H9 (cell line): ENCODE measurements around the gene ANXA4. TPM values are rescaled to one million over a fixed set of nuclear protein-coding genes. Genes with fewer than 3 reads are reported as not detected.

Experiments used
- DNase-seq: peaks from one replicate; pipeline ENCODE4 v3.0.0-alpha.2; 2017
- H2AFZ ChIP-seq: one replicate; pipeline ENCODE4 v1.6.1; 2013; ENCODE audit warnings: mild to moderate bottlenecking, low read length, control low read depth, moderate library complexity
- H2AK5ac ChIP-seq: 2 replicates; pipeline ENCODE4 v1.6.1; 2013; ENCODE audit warnings: low read length, control low read depth, mixed read lengths; ENCODE audit not compliant: insufficient read length
- H2BK120ac ChIP-seq: one replicate; pipeline ENCODE4 v1.6.1; 2013; ENCODE audit warnings: low read depth, mild to moderate bottlenecking, low read length, control low read depth, inconsistent platforms; ENCODE audit not compliant: poor library complexity, severe bottlenecking
- H2BK12ac ChIP-seq: 2 replicates; pipeline ENCODE4 v1.6.1; 2013; ENCODE audit warnings: low read length, control low read depth, mixed read lengths, low read depth; ENCODE audit not compliant: insufficient read length
- H2BK15ac ChIP-seq: 2 replicates; pipeline ENCODE4 v1.6.1; 2013; ENCODE audit warnings: low read depth, low read length, control low read depth
- H2BK20ac ChIP-seq: one replicate; pipeline ENCODE4 v1.6.1; 2013; ENCODE audit warnings: low read depth, mild to moderate bottlenecking, low read length, control low read depth, inconsistent platforms; ENCODE audit not compliant: poor library complexity, severe bottlenecking
- H2BK5ac ChIP-seq: 2 replicates; pipeline ENCODE4 v1.6.1; 2013; ENCODE audit warnings: low read length, control low read depth, mixed read lengths; ENCODE audit not compliant: insufficient read length
- H3K14ac ChIP-seq: 2 replicates; pipeline ENCODE4 v1.6.1; 2013; ENCODE audit warnings: low read length, control low read depth; ENCODE audit not compliant: insufficient read depth
- H3K18ac ChIP-seq: 2 replicates; pipeline ENCODE4 v1.6.1; 2013; ENCODE audit warnings: low read depth, mild to moderate bottlenecking, mixed read lengths, low read length, control low read depth; ENCODE audit not compliant: insufficient read length
- H3K23ac ChIP-seq: 2 replicates; pipeline ENCODE4 v1.6.1; 2013; ENCODE audit warnings: low read length, control low read depth, mixed read lengths, low read depth; ENCODE audit not compliant: insufficient read length
- H3K23me2 ChIP-seq: 2 replicates; pipeline ENCODE4 v1.6.1; 2013; ENCODE audit warnings: low read depth, mild to moderate bottlenecking, mixed read lengths, low read length, control low read depth; ENCODE audit not compliant: insufficient read length, poor library complexity, severe bottlenecking
- H3K27ac ChIP-seq: 2 replicates; pipeline ENCODE4 v1.5.1; 2013; ENCODE audit warnings: low read length, control low read depth, mixed read lengths, low read depth; ENCODE audit not compliant: insufficient read length
- H3K27me3 ChIP-seq: 2 replicates; pipeline ENCODE4 v1.6.1; 2013; ENCODE audit warnings: low read length, control low read depth, inconsistent platforms; ENCODE audit not compliant: insufficient read depth
- H3K4ac ChIP-seq: 2 replicates; pipeline ENCODE4 v1.6.1; 2013; ENCODE audit warnings: low read depth, mild to moderate bottlenecking, control low read depth, inconsistent platforms, low read length, moderate library complexity
- H3K4me1 ChIP-seq: 2 replicates; pipeline ENCODE4 v1.6.1; 2013; ENCODE audit warnings: low read length, control low read depth, inconsistent platforms; ENCODE audit not compliant: insufficient read depth
- H3K4me2 ChIP-seq: 2 replicates; pipeline ENCODE4 v1.6.1; 2013; ENCODE audit warnings: low read length, control low read depth, mixed read lengths; ENCODE audit not compliant: insufficient read length, insufficient read depth
- H3K56ac ChIP-seq: 2 replicates; pipeline ENCODE4 v1.6.1; 2013; ENCODE audit warnings: low read depth, mild to moderate bottlenecking, mixed read lengths, low read length, control low read depth; ENCODE audit not compliant: insufficient read length
- H3K79me1 ChIP-seq: 2 replicates; pipeline ENCODE4 v1.6.1; 2013; ENCODE audit warnings: low read depth, mild to moderate bottlenecking, moderate library complexity, low read length, control low read depth, inconsistent platforms; ENCODE audit not compliant: insufficient read depth, poor library complexity, severe bottlenecking
- H3K79me2 ChIP-seq: 2 replicates; pipeline ENCODE4 v1.6.1; 2013; ENCODE audit warnings: low read length, control low read depth, inconsistent platforms; ENCODE audit not compliant: insufficient read depth
- H3K9ac ChIP-seq: 2 replicates; pipeline ENCODE4 v1.6.1; 2013; ENCODE audit warnings: low read length, control low read depth, mixed read lengths; ENCODE audit not compliant: insufficient read length; ENCODE audit errors: extremely low read depth
- H3K9me3 ChIP-seq: one replicate; pipeline ENCODE4 v1.6.1; 2013; ENCODE audit warnings: low read depth, low read length, inconsistent platforms; ENCODE audit not compliant: control insufficient read depth
- H3T11ph ChIP-seq: one replicate; pipeline ENCODE4 v1.6.1; 2013; ENCODE audit warnings: mild to moderate bottlenecking, low read length, control low read depth, inconsistent platforms
- H4K20me1 ChIP-seq: one replicate; pipeline ENCODE4 v1.6.1; 2013; ENCODE audit not compliant: control insufficient read depth, insufficient read length, insufficient read depth
- H4K5ac ChIP-seq: 2 replicates; pipeline ENCODE4 v1.6.1; 2013; ENCODE audit warnings: low read depth, mild to moderate bottlenecking, mixed read lengths, low read length, control low read depth; ENCODE audit not compliant: insufficient read length
- H4K8ac ChIP-seq: replicated peaks from 2 replicates; pipeline ENCODE4 v1.6.1; 2013; ENCODE audit warnings: low read length, control low read depth, mixed read lengths, low read depth; ENCODE audit not compliant: insufficient read length
- H4K91ac ChIP-seq: 2 replicates; pipeline ENCODE4 v1.6.1; 2013; ENCODE audit warnings: low read depth, mild to moderate bottlenecking, moderate library complexity, mixed read lengths, low read length, control low read depth; ENCODE audit not compliant: insufficient read length
- H3K27ac Mint-ChIP-seq, 3 experiments: 2 replicates in 2 of 3; 3 replicates in 1 of 3; pipeline ENCODE4 v1.8.0; 2020 to 2021; ENCODE audit warnings: mixed read lengths in 3 of 3, mild to moderate bottlenecking in 1 of 3, moderate library complexity in 1 of 3
- H3K27me3 Mint-ChIP-seq: 2 replicates; pipeline ENCODE4 v1.8.0; 2021; ENCODE audit warnings: low read depth, mild to moderate bottlenecking, moderate library complexity, mixed read lengths
- H3K36me3 Mint-ChIP-seq, 3 experiments: 2 replicates in 2 of 3; 3 replicates in 1 of 3; pipeline ENCODE4 v1.8.0; 2020 to 2021; ENCODE audit warnings: low read depth in 3 of 3, mixed read lengths in 3 of 3; ENCODE audit not compliant: insufficient read depth in 1 of 3
- H3K4me1 Mint-ChIP-seq, 2 experiments: 2 replicates each; pipeline ENCODE4 v1.8.0; 2020; ENCODE audit warnings: mixed read lengths in 2 of 2
- H3K4me3 Mint-ChIP-seq, 2 experiments: 2 replicates in 1 of 2; 3 replicates in 1 of 2; pipeline ENCODE4 v1.8.0; 2020 to 2021; ENCODE audit warnings: mild to moderate bottlenecking in 2 of 2, mixed read lengths in 2 of 2, moderate library complexity in 1 of 2
- H3K9me3 Mint-ChIP-seq, 2 experiments: 2 replicates in 1 of 2; 3 replicates in 1 of 2; pipeline ENCODE4 v1.8.0; 2020; ENCODE audit warnings: mild to moderate bottlenecking in 2 of 2, mixed read lengths in 2 of 2, moderate library complexity in 1 of 2
- WGBS: extraction: QIAGEN DNeasy Blood & Tissue Kit; methylation state at CpG from one replicate; pipeline ENCODE4 v1.1.7; 2013; ENCODE audit warnings: missing lambda C conversion rate, low lambda C conversion rate, mixed read lengths; ENCODE audit not compliant: insufficient read length; ENCODE audit errors: extremely low coverage; 5-methylcytosine and 5-hydroxymethylcytosine counted together
- total RNA-seq: library from RNA; stranded (reverse); gene quantifications from 2 replicates; pipeline ENCODE4 v1.2.1, GENCODE V29; 2021
- TF ChIP-seq, protein P1 (sequence below): fragments of 200-600 bp; sonication (generic); conservative IDR thresholded peaks from 3 replicates; pipeline ENCODE4 v1.8.0; 2021; ENCODE audit warnings: antibody characterized with exemption, mild to moderate bottlenecking

ANXA4 gene
- total RNA-seq, 1 experiment from 2014 or later, result 14.4 TPM

DNA sequence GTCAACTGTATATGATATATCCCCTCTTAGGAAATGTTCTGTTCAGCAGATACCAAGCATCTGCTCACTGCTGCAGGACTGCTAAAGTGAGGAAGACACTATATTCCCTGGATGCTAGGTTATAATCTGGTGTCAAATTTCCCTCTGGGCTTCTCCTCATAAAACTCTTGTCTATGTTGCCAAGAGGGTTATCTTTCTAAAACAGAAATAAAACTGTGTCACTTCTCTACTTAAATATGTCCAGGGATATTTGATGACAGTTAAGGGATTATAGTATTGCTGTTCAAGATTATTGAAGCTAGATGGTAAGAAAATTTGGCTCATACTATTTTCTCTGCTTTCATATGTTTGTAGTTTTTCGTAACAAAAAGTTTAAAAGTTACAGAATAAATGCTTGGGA is 121.4 kb downstream of the ANXA4 start:
- no peak overlapping the region for H3K27ac Mint-ChIP-seq
- H3K56ac ChIP-seq, result no peak overlapping the region
- no CpG with 5 or more reads among the region's 1 CpG for WGBS

More for the DNA sequence above, 121.4 kb downstream of the ANXA4 start:
- Histone ChIP-seq H2AK5ac (no peak overlapping the region), H2AFZ (no peak overlapping the region), H3K9me3 (no peaks in the 10 kb centered on the region), H3K4me2 (no peak overlapping the region), H2BK5ac (no peak overlapping the region), H3K79me1 (no peaks in the 10 kb centered on the region), H3K4me1 (no peaks in the 10 kb centered on the region), H4K20me1 (no peaks in the 10 kb centered on the region), H3K4ac (no peak overlapping the region), H3K79me2 (no peaks in the 10 kb centered on the region), H4K8ac (no peak overlapping the region), H4K5ac (no peak overlapping the region), H3K23ac (no peak overlapping the region), H3K9ac (no peak overlapping the region), H3K18ac (no peak overlapping the region), H4K91ac (no peak overlapping the region), H3K27me3 (no peaks in the 10 kb centered on the region), H2BK12ac (no peak overlapping the region), H3K14ac (no peak overlapping the region), H3T11ph (no peak overlapping the region), H3K27ac (no peak overlapping the region), H2BK120ac (no peak overlapping the region), H3K23me2 (no peaks in the 10 kb centered on the region), H2BK15ac (no peak overlapping the region), H2BK20ac (no peak overlapping the region)
- no peak overlapping the region for H3K4me3 Mint-ChIP-seq
- H3K36me3 Mint-ChIP-seq, result peaks cover 11 to 47% (median 35%) of the 10 kb centered on the region in 3 experiments; a peak in 6 of 7 replicates
- no peaks in the 10 kb centered on the region for H3K4me1 Mint-ChIP-seq
- TF ChIP-seq, protein P1, sequence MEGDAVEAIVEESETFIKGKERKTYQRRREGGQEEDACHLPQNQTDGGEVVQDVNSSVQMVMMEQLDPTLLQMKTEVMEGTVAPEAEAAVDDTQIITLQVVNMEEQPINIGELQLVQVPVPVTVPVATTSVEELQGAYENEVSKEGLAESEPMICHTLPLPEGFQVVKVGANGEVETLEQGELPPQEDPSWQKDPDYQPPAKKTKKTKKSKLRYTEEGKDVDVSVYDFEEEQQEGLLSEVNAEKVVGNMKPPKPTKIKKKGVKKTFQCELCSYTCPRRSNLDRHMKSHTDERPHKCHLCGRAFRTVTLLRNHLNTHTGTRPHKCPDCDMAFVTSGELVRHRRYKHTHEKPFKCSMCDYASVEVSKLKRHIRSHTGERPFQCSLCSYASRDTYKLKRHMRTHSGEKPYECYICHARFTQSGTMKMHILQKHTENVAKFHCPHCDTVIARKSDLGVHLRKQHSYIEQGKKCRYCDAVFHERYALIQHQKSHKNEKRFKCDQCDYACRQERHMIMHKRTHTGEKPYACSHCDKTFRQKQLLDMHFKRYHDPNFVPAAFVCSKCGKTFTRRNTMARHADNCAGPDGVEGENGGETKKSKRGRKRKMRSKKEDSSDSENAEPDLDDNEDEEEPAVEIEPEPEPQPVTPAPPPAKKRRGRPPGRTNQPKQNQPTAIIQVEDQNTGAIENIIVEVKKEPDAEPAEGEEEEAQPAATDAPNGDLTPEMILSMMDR, result no peak
- H3K9me3 Mint-ChIP-seq, result no peaks in the 10 kb centered on the region
- DNase-seq, result no peak
- H3K27me3 Mint-ChIP-seq, result no peaks in the 10 kb centered on the region

Other genes with a start within 250 kb of the ANXA4 start
- 29.1 and 30.6 TPM in 2 replicates for gene AAK1, start 98.4 kb upstream of the ANXA4 start, total RNA-seq
- gene GMCL1, start 87.5 kb downstream of the ANXA4 start, total RNA-seq, result 18.6 and 20.6 TPM in 2 replicates
- gene SNRNP27, start 151.8 kb downstream of the ANXA4 start, total RNA-seq, result 47.1 and 53.8 TPM in 2 replicates
- 3.7 and 5.5 TPM in 2 replicates for gene MXD1, start 173.0 kb downstream of the ANXA4 start, total RNA-seq
- gene ASPRV1, start 219.5 kb downstream of the ANXA4 start, total RNA-seq, result 0.57 and 0.64 TPM in 2 replicates